Transverse colon (tissue), 4 donors: ENCODE results near the gene SASH1.

Source experiments
- EP300 ChIP-seq: sonication (generic); formaldehyde crosslinking; IDR thresholded peaks from one replicate; pipeline ENCODE4 v1.6.1; 2017; ENCODE audit warnings: antibody characterized with exemption, low read depth
- POLR2A ChIP-seq: fragments of 450-650 bp; IDR thresholded peaks from one replicate; pipeline ENCODE4 v1.6.1; 2016; ENCODE audit warnings: antibody characterized with exemption, mild to moderate bottlenecking, moderate library complexity
- POLR2AphosphoS5 ChIP-seq, 3 donors: sonication (generic); formaldehyde crosslinking; IDR thresholded peaks; one replicate each; pipeline ENCODE4 v1.6.1; 2016; ENCODE audit warnings: antibody characterized with exemption in 3 of 3
- TF ChIP-seq, protein P1 (sequence below), 5 experiments: fragments of 200-600 bp in 3 of 5; fragments of 450-650 bp in 2 of 5; sonication (generic) in 3 of 5; IDR thresholded peaks; 1 replicate in 2 of 5; 2 replicates in 3 of 5; pipeline ENCODE4 v1.5.1; 2016 to 2017; ENCODE audit warnings: antibody characterized with exemption in 5 of 5, inconsistent platforms in 3 of 5, mild to moderate bottlenecking in 2 of 5, moderate library complexity in 1 of 5

DNA sequence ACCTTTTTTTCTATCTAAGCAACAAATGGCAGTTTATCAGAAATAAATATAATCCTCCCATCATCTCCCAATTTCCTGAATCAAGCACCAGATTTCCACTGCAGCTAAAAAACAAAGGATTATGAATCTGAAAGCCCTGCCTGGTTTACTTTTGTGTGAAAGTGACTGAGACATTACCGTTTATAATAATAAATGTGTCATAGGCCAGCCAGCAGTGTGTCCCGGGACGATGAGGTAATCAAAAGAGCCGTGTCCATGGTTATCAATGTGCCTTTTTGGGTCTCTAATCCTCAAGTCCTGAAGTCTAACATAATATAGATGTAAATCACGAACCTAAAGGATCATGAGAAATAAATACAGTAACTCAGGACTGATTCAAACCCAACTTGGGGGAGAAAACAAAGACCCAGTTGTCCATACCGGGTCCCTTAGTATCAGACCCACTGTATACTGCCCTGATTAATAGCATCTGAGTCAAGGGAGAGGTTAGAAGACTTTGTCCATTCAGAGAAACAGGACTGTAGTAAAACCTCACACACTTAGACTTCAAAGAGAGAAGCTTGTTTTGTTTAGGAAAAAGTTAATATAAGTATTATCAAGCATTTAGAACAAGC is 149.1 kb downstream of the SASH1 start:
- TF ChIP-seq, protein P1, sequence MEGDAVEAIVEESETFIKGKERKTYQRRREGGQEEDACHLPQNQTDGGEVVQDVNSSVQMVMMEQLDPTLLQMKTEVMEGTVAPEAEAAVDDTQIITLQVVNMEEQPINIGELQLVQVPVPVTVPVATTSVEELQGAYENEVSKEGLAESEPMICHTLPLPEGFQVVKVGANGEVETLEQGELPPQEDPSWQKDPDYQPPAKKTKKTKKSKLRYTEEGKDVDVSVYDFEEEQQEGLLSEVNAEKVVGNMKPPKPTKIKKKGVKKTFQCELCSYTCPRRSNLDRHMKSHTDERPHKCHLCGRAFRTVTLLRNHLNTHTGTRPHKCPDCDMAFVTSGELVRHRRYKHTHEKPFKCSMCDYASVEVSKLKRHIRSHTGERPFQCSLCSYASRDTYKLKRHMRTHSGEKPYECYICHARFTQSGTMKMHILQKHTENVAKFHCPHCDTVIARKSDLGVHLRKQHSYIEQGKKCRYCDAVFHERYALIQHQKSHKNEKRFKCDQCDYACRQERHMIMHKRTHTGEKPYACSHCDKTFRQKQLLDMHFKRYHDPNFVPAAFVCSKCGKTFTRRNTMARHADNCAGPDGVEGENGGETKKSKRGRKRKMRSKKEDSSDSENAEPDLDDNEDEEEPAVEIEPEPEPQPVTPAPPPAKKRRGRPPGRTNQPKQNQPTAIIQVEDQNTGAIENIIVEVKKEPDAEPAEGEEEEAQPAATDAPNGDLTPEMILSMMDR (IDR thresholded peaks at IDR 0.05), result no peak
- no peak for TF ChIP-seq EP300
- no peak for TF ChIP-seq POLR2A
- TF ChIP-seq POLR2AphosphoS5 (IDR thresholded peaks at IDR 0.05), result no peak
